RPMI7951 (cell line): Measurements from ENCODE around the gene TGIF2LY. TPM values are rescaled to one million over a fixed set of nuclear protein-coding genes. Genes with fewer than 3 reads are reported as not detected.
"Not testable (repeated sequence)": the region's sequence is repeated elsewhere in the genome, so short reads cannot be mapped to it uniquely, and the experiment has no call there.

Experiments used
- DNase-seq: peaks from one replicate; pipeline ENCODE4 v3.0.0-alpha.2; 2012; ENCODE audit warnings: low read depth
- total RNA-seq: library from RNA; depleted of rRNA; stranded (reverse); fragments of >200 nt; shearing (Covaris generic); gene quantifications from 2 replicates; pipeline ENCODE4 v1.2.3, GENCODE V29; 2014; rRNA removed

The TGIF2LY gene
- not detected in 2 replicates for total RNA-seq

GRCh38 chrY:3578767-3579166 lies at the start of gene TGIF2LY:
TSS of gene TGIF2LY (plus strand) at chrY:3579067. CDS start at chrY:3579245, 178 bp downstream.
- not testable (repeated sequence) for DNase-seq
